GM12864 (cell line): ENCODE results near the gene PPARGC1A.

Source experiments
- DNase-seq: peaks from one replicate; pipeline ENCODE4 v3.0.0-alpha.2; 2011; ENCODE audit warnings: low read depth
- H3K4me3 ChIP-seq: 2 replicates; pipeline ENCODE4 v1.5.1; 2011; ENCODE audit warnings: mild to moderate bottlenecking, low read depth, low read length, control low read depth
- CTCF ChIP-seq: IDR thresholded peaks from 2 replicates; pipeline ENCODE4 v1.5.1; 2011; ENCODE audit warnings: low read depth, mild to moderate bottlenecking, moderate library complexity, low read length, control low read depth, inconsistent platforms; ENCODE audit errors: missing control alignments

PPARGC1A gene

GRCh38 chr4:23922541-23923111 lies 32.8 kb upstream of the PPARGC1A start:
- no peak overlapping the region for H3K4me3 ChIP-seq
- DNase-seq: no peak
- TF ChIP-seq CTCF: no peak

- no peak overlapping the region for H3K4me3 ChIP-seq
- TF ChIP-seq CTCF: no peak
- no peak for DNase-seq
Measured at GRCh38 chr4:23922013-23922412, 32.2 kb upstream of the PPARGC1A start.

DNA sequence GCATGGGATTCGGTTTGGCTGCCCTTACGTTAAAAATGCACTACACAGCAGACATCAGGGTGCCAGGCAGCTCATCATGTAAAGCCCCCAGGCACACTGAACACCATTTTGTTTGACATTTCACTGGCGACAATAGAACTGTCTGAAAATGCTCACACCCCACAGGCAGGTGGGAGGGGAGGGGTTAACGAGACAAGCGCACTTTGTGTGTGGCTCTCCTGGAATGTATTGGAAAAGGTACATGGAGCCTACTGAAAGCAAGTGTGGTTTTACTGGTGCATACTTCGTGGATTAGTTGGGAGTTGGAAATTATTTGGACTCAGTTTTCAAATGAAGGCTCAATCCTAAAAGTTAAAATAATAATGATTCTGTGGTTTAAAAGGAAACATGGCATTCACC lies 31.6 kb upstream of the PPARGC1A start:
- no peak overlapping the region for H3K4me3 ChIP-seq
- TF ChIP-seq CTCF: no peak
- DNase-seq: no peak

- no peak for TF ChIP-seq CTCF
- H3K4me3 ChIP-seq: no peak overlapping the region
- no peak for DNase-seq
Measured at GRCh38 chr4:23920716-23921446, 31.0 kb upstream of the PPARGC1A start.

- no peak for TF ChIP-seq CTCF
- no peak for DNase-seq
Measured at GRCh38 chr4:23920296-23920695, 30.4 kb upstream of the PPARGC1A start.

GRCh38 chr4:23916282-23916681 lies 26.4 kb upstream of the PPARGC1A start:
- no peak overlapping the region for H3K4me3 ChIP-seq
- no peak for DNase-seq
- TF ChIP-seq CTCF: no peak

More at GRCh38 chr4:23920296-23920695, 30.4 kb upstream of the PPARGC1A start:
- H3K4me3 ChIP-seq: no peak overlapping the region
